Body of pancreas (tissue), 4 donors: ENCODE measurements around the gene C2.

Experiments
- CTCF ChIP-seq, 7 experiments: fragments of 450-650 bp in 4 of 7; fragments of 200-600 bp in 3 of 7; sonication (generic) in 3 of 7; IDR thresholded peaks; one replicate each; pipeline ENCODE4 v1.5.1; 2016 to 2019; ENCODE audit warnings: antibody characterized with exemption in 7 of 7
- POLR2A ChIP-seq, 3 donors: fragments of 450-650 bp; IDR thresholded peaks; one replicate each; pipeline ENCODE4 v1.6.1; 2016; ENCODE audit warnings: antibody characterized with exemption in 3 of 3, mild to moderate bottlenecking in 2 of 3

- TF ChIP-seq CTCF (IDR thresholded peaks at IDR 0.05) (no peak), POLR2A (IDR thresholded peaks at IDR 0.05) (no peak)
Measured at GRCh38 chr6:31879143-31879542, 48.4 kb upstream of the C2 start.
